ENCODE data around the gene FLG. TPM values are rescaled to one million over a fixed set of nuclear protein-coding genes. Genes with fewer than 3 reads are reported as not detected.

Gene FLG
- polyA plus RNA-seq, 3 donors, result not detected

- H3K4me2 ChIP-seq (replicated peaks; ENCODE audit: extremely low read depth, low read length, poor library complexity, severe bottlenecking), result no peak overlapping the region
- no peak overlapping the region for H2AFZ ChIP-seq (ENCODE audit: insufficient read depth, low read depth, low read length, poor library complexity, severe bottlenecking)
- no peak overlapping the region for H3K27ac ChIP-seq (ENCODE audit: low read depth in 1 of 2, low read length in 2 of 2)
- H3K4me1 ChIP-seq (ENCODE audit: control insufficient read depth in 1 of 2, insufficient read depth in 2 of 2, low read length in 2 of 2), result no peaks in the 10 kb centered on the region
- intact Hi-C loops (cut with micrococcal nuclease), result no loop called here
- Mint-ChIP-seq H3K27me3 (ENCODE audit: low read depth in 3 of 3) (peaks cover 0 to 13% (median 4%) of the 10 kb centered on the region in 3 donors), H3K9me3 (peaks cover 3 to 16% (median 8%) of the 10 kb centered on the region in 7 donors), H3K36me3 (no peaks in the 10 kb centered on the region), H3K27ac (no peak overlapping the region), H3K4me3 (no peak overlapping the region), H3K4me1 (no peaks in the 10 kb centered on the region)
- TF ChIP-seq CTCF (IDR thresholded peaks at IDR 0.05), result no peak
- no peaks in the 10 kb centered on the region for H3K79me2 ChIP-seq (ENCODE audit: insufficient read depth, low read length)
- no peak for DNase-seq
- peaks cover 0 to 3% of the 10 kb centered on the region in 2 donors for H3K9me3 ChIP-seq (replicated peaks in 1 of 2; ENCODE audit: control insufficient read depth in 1 of 2, insufficient read depth in 1 of 2, low read length in 2 of 2)
- H4K20me1 ChIP-seq (ENCODE audit: insufficient read depth, low read length), result no peaks in the 10 kb centered on the region
- H3K4me3 ChIP-seq (replicated peaks in 1 of 3; ENCODE audit: low read depth in 2 of 3, low read length in 3 of 3), result no peak overlapping the region
- peaks cover 0 to 2% of the 10 kb centered on the region in 2 donors for H3K27me3 ChIP-seq (ENCODE audit: control insufficient read depth in 2 of 2, insufficient read depth in 2 of 2, low read length in 2 of 2)
- no peaks in the 10 kb centered on the region for H3K36me3 ChIP-seq (replicated peaks in 1 of 2; ENCODE audit: control insufficient read depth in 1 of 2, insufficient read depth in 2 of 2, low read length in 2 of 2)
- no CpG with 5 or more reads among the region's 1 CpG for WGBS (ENCODE audit: insufficient coverage)
- no peak overlapping the region for H3K9ac ChIP-seq (ENCODE audit: insufficient read depth, low read length, poor library complexity, severe bottlenecking)
Observed at GRCh38 chr1:152372672-152373071, 47.6 kb upstream of the FLG start.

GRCh38 chr1:152367436-152367835 is 42.4 kb upstream of the FLG start:
- Histone ChIP-seq H3K79me2 (ENCODE audit: insufficient read depth, low read length) (no peaks in the 10 kb centered on the region), H3K36me3 (replicated peaks in 1 of 2; ENCODE audit: control insufficient read depth in 1 of 2, insufficient read depth in 2 of 2, low read length in 2 of 2) (no peaks in the 10 kb centered on the region), H3K27me3 (ENCODE audit: control insufficient read depth in 2 of 2, insufficient read depth in 2 of 2, low read length in 2 of 2) (peaks cover 0 to 5% of the 10 kb centered on the region in 2 donors), H3K27ac (ENCODE audit: low read depth in 1 of 2, low read length in 2 of 2) (no peak overlapping the region), H4K20me1 (ENCODE audit: insufficient read depth, low read length) (no peaks in the 10 kb centered on the region), H3K9ac (ENCODE audit: insufficient read depth, low read length, poor library complexity, severe bottlenecking) (no peak overlapping the region), H3K9me3 (replicated peaks in 1 of 2; ENCODE audit: control insufficient read depth in 1 of 2, insufficient read depth in 1 of 2, low read length in 2 of 2) (peaks cover 3% of the 10 kb centered on the region in 2 donors), H3K4me1 (ENCODE audit: control insufficient read depth in 1 of 2, insufficient read depth in 2 of 2, low read length in 2 of 2) (no peaks in the 10 kb centered on the region), H3K4me2 (replicated peaks; ENCODE audit: extremely low read depth, low read length, poor library complexity, severe bottlenecking) (no peak overlapping the region), H3K4me3 (replicated peaks in 1 of 3; ENCODE audit: low read depth in 2 of 3, low read length in 3 of 3) (no peak overlapping the region), H2AFZ (ENCODE audit: insufficient read depth, low read depth, low read length, poor library complexity, severe bottlenecking) (no peak overlapping the region)
- no peak for TF ChIP-seq CTCF (IDR thresholded peaks at IDR 0.05)
- Mint-ChIP-seq H3K4me1 (no peaks in the 10 kb centered on the region), H3K36me3 (no peaks in the 10 kb centered on the region), H3K4me3 (no peak overlapping the region), H3K27me3 (ENCODE audit: low read depth in 3 of 3) (peaks cover 0 to 7% (median 5%) of the 10 kb centered on the region in 3 donors), H3K27ac (no peak overlapping the region), H3K9me3 (peaks cover 3 to 19% (median 8%) of the 10 kb centered on the region in 7 donors)
- intact Hi-C loops (cut with micrococcal nuclease), result no loop called here
- DNase-seq, result no peak
- no CpG with 5 or more reads among the region's 1 CpG for WGBS (ENCODE audit: insufficient coverage)
